ENCODE data around the gene C21orf58.
A peak's percentile ranks its signal among the peaks of the same experiment; 100 is the strongest.

C21orf58 gene

DNA sequence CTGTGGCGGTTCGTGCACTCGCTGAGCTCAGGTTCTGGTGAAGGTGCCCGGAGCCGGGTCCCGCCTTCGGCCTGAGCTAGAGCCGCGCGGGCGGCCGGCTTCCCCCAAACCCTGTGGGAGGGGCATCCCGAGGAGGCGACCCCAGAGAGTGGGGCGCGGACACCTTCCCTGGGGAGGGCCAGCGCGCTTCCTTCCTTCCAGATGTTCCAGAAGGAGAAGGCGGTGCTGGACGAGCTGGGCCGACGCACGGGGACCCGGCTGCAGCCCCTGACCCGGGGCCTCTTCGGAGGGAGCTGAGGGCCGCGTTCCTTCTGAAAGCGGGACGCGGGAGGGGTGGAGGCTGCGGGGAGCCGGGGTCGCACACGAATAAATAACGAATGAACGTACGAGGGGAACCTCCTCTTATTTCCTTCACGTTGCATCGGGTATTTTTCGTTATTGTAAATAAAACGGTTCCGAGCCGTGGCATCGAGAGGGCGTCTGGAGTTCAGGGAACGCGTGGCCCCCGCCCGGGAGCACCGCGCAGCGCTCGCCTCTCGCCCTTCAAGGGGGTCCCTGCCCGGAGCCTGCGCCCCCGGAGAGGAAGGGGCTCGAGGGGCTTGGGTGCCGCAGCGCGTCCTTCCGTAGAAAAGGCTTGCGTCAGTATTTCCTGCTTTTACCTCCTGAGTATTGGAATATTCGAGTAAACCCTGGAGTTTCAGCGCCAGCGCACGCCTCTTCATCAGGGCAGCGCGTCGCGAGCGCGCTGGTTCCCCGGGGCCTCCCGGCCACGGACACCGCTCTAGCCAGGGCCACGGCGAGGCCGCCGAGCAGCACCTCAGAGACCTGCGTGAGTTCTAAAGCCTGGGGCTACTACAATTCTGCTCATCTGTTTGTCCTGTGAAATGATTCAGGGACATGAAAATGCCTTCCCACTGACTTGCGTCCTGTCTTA, 26.1 kb downstream of the C21orf58 start:
- peak in 1 of 56 donors; percentile 28 for DNase-seq

DNA sequence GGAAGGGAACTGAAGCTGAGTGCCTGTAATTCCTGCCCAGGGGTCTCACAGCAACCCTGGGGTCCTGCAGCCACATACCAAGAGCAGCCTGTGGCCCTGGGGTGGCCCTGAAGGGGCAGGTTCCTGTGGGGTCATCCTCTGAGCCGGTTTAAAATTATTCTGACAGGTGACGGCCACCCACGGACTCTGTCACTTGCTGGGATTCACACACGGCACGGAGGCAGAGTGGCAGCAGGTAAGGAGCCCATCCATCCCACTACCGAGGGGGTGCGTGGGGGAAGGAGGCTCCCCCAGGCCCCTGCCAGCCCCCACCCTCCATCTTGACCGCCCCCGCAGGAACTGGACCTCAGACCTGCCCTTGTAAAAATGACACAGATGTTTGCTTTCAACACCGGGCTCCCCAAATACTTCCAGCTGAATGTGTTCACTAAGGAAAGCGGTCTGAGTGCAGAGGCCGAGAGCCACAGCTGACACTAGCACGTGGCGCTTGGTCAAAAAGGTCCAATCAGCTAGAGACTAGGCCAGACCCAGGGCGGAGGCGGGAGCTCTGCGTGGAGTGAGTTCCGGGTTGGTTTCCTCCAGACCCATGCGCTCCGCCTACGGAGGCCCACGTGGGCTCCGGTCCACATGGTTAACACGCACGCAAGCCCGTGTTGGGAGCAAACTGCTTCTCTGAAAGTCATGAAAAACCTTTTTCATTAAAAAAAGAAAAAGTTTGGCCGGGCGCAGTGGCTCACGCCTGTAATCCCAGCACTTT, 27.5 kb downstream of the C21orf58 start:
- peak in 7 of 56 donors; percentile 15 to 43 (median 32) for DNase-seq

- DNase-seq: peak in 1 of 56 donors; percentile 20
These were observed 28.4 kb downstream of the C21orf58 start for GRCh38 chr21:46295177-46295770.

- no peak for DNase-seq
These were observed 29.0 kb downstream of the C21orf58 start for GRCh38 chr21:46294647-46295176.

GRCh38 chr21:46291561-46291960, 32.1 kb downstream of the C21orf58 start:
- DNase-seq: no peak

- DNase-seq: no peak
These were observed 34.0 kb downstream of the C21orf58 start for GRCh38 chr21:46289655-46290179.

GRCh38 chr21:46287541-46287940, 36.1 kb downstream of the C21orf58 start:
- no peak for DNase-seq

- no peak for DNase-seq
These were observed 37.0 kb downstream of the C21orf58 start for GRCh38 chr21:46286648-46287002.

- peak in 55 of 56 donors; percentile 36 to 92 (median 81) for DNase-seq
These were observed 37.7 kb downstream of the C21orf58 start, which contains the start of gene YBEY for GRCh38 chr21:46285761-46286647. Gene YBEY, plus strand, starts transcription at chr21:46286342. Its CDS starts 572 bp downstream, at chr21:46286914.

- DNase-seq: no peak
These were observed 38.4 kb downstream of the C21orf58 start, which contains the start of gene MCM3AP for GRCh38 chr21:46285206-46285661. Gene MCM3AP, minus strand, starts transcription at chr21:46285611. Its CDS starts 325 bp downstream, at chr21:46285286.

GRCh38 chr21:46284733-46285132, 38.9 kb downstream of the C21orf58 start:
- DNase-seq: no peak

- no peak for DNase-seq
These were observed 39.5 kb downstream of the C21orf58 start for GRCh38 chr21:46284077-46284644.

- no peak for DNase-seq
These were observed 48.8 kb downstream of the C21orf58 start for GRCh38 chr21:46274797-46275390.

DNA sequence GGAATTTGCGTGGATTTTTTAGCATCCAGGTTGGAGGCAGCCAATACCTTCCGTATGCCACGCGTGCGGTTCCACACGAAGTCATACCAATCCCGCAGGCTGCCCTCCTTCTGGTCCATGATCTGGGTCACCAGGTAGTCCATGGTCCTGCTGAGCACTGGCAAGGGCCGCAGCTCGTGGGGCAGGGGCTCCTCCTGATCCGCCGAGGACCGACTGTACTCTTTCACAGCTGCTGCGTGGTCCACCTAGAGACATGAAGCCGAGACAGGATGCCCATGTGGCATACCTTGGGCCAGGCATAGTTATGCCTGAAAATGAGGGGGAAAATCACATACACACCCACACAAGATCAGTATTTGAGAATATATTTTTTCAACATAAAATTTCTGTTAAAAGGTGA, 50.3 kb downstream of the C21orf58 start:
- no peak for DNase-seq

DNA sequence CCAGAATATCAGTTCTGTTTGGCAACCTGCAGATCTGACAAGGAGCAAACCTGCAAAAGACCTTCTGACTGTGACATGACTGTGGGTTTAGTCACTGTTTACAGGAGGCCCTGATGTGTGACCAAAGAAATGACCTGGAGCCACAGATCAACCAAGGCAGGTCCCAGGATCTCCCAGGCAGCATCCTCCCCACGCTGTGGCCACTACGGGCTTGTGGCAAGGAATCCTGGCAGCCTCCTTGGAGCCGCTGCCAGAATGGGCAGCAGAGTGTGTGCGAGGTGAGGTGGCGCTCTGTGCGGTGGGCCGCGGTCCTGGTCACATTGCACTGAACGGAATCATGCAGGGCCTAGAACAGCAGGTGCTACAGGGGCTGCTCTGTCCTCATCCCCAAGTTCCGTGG, 54.2 kb downstream of the C21orf58 start:
- DNase-seq: no peak

GRCh38 chr21:46268371-46268770, 55.3 kb downstream of the C21orf58 start:
- DNase-seq: no peak

GRCh38 chr21:46266946-46267345, 56.7 kb downstream of the C21orf58 start:
- no peak for DNase-seq

DNA sequence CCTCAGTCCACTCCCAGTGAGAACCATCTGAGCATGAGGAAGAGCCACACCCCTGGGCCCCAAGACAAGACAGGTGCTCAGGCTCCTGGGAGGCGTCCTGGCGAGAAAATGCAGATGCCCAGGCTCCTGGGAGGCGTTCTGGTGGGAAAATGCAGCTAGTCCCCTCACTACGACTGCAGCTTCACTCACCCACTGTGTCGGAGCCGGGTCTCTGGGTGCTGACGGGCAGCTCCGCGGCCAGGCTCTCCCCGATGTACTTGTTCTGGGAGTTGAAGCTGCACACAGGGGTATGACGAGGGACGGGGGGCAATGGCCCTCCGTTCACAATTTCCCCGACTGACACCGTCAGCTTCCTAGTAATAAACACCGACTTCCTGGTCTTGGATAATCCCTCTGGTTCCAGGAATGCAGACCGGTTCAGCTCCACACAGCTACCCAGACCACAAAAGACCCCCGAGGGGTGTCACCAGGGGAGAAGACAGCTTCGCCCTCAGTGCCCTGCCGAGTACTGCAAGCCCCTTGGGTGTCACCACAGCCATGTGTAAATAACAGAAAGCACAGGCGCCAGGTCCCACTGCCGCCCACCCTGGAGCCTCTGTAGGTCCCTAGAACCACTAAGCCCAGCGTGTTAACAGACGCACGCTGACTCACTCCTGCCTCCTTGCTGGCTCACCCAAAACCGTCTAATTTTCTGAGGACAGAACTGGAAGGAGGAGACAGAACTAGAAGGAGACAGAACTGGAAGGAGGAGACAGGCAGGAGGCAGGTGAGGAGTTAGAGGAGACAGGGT, 57.7 kb downstream of the C21orf58 start:
- DNase-seq: no peak

Data from nucleus accumbens (tissue), 56 donors.